ENCODE measurements around the gene TRIP13.
"Not testable (repeated sequence)": the region's sequence is repeated elsewhere in the genome, so short reads cannot be mapped to it uniquely, and the experiment has no call there.

The TRIP13 gene

GRCh38 chr5:921456-922435 lies 29.1 kb downstream of the TRIP13 start:
- DNase-seq: no peak

GRCh38 chr5:922436-923280 lies 30.0 kb downstream of the TRIP13 start:
- DNase-seq: no peak

GRCh38 chr5:923281-923873 lies 30.7 kb downstream of the TRIP13 start:
- DNase-seq: peak; percentile 49 to 73

- DNase-seq: peak in 1 of 2 donors; percentile 7
Measured at GRCh38 chr5:926417-927171, 33.9 kb downstream of the TRIP13 start.

GRCh38 chr5:927172-928015 lies 34.7 kb downstream of the TRIP13 start:
- DNase-seq: no peak

- DNase-seq: not testable (repeated sequence)
Measured at GRCh38 chr5:929182-929581, 36.5 kb downstream of the TRIP13 start.

- DNase-seq: no peak
Measured at GRCh38 chr5:929596-929995, 36.9 kb downstream of the TRIP13 start.

GRCh38 chr5:930866-931265 lies 38.2 kb downstream of the TRIP13 start:
- no peak for DNase-seq

GRCh38 chr5:931570-932145 lies 39.0 kb downstream of the TRIP13 start:
- DNase-seq: no peak

- DNase-seq: no peak
Measured at GRCh38 chr5:932151-932627, 39.5 kb downstream of the TRIP13 start.

GRCh38 chr5:932628-933250 lies 40.1 kb downstream of the TRIP13 start:
- no peak for DNase-seq

- DNase-seq: no peak
Measured at GRCh38 chr5:933251-933861, 40.7 kb downstream of the TRIP13 start.

GRCh38 chr5:933951-934350 lies 41.3 kb downstream of the TRIP13 start:
- not testable (repeated sequence) for DNase-seq

- not testable (repeated sequence) for DNase-seq
Measured at GRCh38 chr5:934381-934967, 41.8 kb downstream of the TRIP13 start.

- peak; percentile 6 to 9 for DNase-seq
Measured at GRCh38 chr5:935510-936084, 42.9 kb downstream of the TRIP13 start.

- no peak for DNase-seq
Measured at GRCh38 chr5:936149-937144, 43.8 kb downstream of the TRIP13 start.

- no peak for DNase-seq
Measured at GRCh38 chr5:937151-937924, 44.7 kb downstream of the TRIP13 start.

All from inflammatory macrophage (primary cell).